OCI-LY7 (cell line): ENCODE measurements around the gene FBN1.

Experiments
- EZH2phosphoT487 ChIP-seq: fragments of 200-600 bp; sonication (generic); IDR thresholded peaks from 2 replicates; pipeline ENCODE4 v1.6.1; 2018; ENCODE audit warnings: low read depth, borderline replicate concordance, mild to moderate bottlenecking, mixed run types, antibody characterized with exemption, low read length, moderate library complexity, mixed read lengths
- TF ChIP-seq, protein P1 (sequence below): fragments of 200-600 bp; sonication (generic); conservative IDR thresholded peaks from 2 replicates; pipeline ENCODE4 v1.5.1; 2014; ENCODE audit warnings: mild to moderate bottlenecking, antibody characterized with exemption, low read length, moderate library complexity, mixed read lengths

DNA sequence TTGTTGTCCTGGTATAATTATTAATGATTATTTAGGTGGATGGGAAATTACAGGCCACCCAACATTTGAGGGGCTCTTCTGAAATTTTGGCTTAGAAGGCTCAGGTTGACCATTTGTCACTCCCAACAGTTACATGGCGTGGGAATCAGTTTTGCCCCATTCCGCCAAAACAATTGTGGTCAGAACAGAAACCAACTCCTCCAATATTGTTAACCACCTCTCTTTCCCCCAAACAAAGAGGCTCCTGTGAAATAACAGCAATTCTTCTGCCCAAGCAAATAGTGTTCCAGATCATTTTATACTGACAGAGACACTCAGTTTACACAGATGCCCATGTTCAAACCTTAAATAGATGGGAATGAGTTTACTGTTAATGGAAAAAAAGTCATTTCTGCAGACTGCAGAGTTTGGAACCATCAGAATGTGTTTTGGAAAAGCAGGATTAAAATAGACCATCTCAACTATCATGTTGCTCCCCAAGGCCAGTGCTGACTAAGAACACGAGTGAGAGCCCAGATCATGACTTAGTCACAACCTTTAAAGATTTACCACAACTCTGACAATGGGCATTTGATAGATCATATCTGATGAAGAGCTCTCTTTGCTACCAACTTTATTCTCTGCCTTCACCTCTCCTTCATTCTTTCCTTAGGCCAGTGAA is 212.2 kb downstream of the FBN1 start:
- TF ChIP-seq, protein P1, sequence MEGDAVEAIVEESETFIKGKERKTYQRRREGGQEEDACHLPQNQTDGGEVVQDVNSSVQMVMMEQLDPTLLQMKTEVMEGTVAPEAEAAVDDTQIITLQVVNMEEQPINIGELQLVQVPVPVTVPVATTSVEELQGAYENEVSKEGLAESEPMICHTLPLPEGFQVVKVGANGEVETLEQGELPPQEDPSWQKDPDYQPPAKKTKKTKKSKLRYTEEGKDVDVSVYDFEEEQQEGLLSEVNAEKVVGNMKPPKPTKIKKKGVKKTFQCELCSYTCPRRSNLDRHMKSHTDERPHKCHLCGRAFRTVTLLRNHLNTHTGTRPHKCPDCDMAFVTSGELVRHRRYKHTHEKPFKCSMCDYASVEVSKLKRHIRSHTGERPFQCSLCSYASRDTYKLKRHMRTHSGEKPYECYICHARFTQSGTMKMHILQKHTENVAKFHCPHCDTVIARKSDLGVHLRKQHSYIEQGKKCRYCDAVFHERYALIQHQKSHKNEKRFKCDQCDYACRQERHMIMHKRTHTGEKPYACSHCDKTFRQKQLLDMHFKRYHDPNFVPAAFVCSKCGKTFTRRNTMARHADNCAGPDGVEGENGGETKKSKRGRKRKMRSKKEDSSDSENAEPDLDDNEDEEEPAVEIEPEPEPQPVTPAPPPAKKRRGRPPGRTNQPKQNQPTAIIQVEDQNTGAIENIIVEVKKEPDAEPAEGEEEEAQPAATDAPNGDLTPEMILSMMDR = no peak
- no peak for TF ChIP-seq EZH2phosphoT487
